SU-DHL-6 (cell line): ENCODE data around the gene TSHZ2.

Experiments
- H2AFZ ChIP-seq: fragments of 200-600 bp; sonication (generic); 2 replicates; pipeline ENCODE4 v1.6.1; 2014; ENCODE audit warnings: low read depth, mild to moderate bottlenecking, moderate library complexity, mixed read lengths, antibody characterized with exemption, low read length; ENCODE audit not compliant: severe bottlenecking
- H3F3A ChIP-seq: fragments of 200-600 bp; shearing (Covaris generic); 2 replicates; pipeline ENCODE4 v1.6.0; 2016; ENCODE audit warnings: antibody characterized with exemption, mild to moderate bottlenecking; ENCODE audit not compliant: insufficient read depth
- H3K27ac ChIP-seq: fragments of 200-600 bp; sonication (generic); 2 replicates; pipeline ENCODE4 v1.5.1; 2016; ENCODE audit warnings: low read depth, mild to moderate bottlenecking, low read length, moderate library complexity, mixed read lengths
- H3K27me3 ChIP-seq: fragments of 200-600 bp; sonication (generic), shearing (Covaris generic); 2 replicates; pipeline ENCODE4 v1.6.0; 2014; ENCODE audit warnings: mild to moderate bottlenecking, low read length
- H3K36me3 ChIP-seq: fragments of 200-600 bp; sonication (generic); 2 replicates; pipeline ENCODE4 v1.6.1; 2014; ENCODE audit warnings: mild to moderate bottlenecking, low read length, mixed read lengths
- H3K4me2 ChIP-seq: fragments of 300-600, 200-600 bp; shearing (Covaris generic), sonication (generic); 2 replicates; pipeline ENCODE4 v1.6.0; 2014; ENCODE audit warnings: low read length, low read depth, mild to moderate bottlenecking; ENCODE audit not compliant: poor library complexity, severe bottlenecking
- H3K4me3 ChIP-seq: fragments of 200-600 bp; sonication (generic); 2 replicates; pipeline ENCODE4 v1.5.1; 2014; ENCODE audit warnings: antibody characterized with exemption, low read length, mild to moderate bottlenecking, mixed read lengths; ENCODE audit not compliant: insufficient read depth, poor library complexity, severe bottlenecking
- H3K79me2 ChIP-seq: fragments of 200-600 bp; sonication (generic); 2 replicates; pipeline ENCODE4 v1.6.1; 2014; ENCODE audit warnings: mild to moderate bottlenecking, low read length, moderate library complexity; ENCODE audit not compliant: insufficient read depth
- H3K9ac ChIP-seq: fragments of 200-600 bp; sonication (generic); 2 replicates; pipeline ENCODE4 v1.7.0; 2014; ENCODE audit warnings: mild to moderate bottlenecking, low read length
- H3K9me2 ChIP-seq: fragments of 200-600 bp; sonication (generic); replicated peaks from 2 replicates; pipeline ENCODE4 v1.6.1; 2014; ENCODE audit warnings: low read length; ENCODE audit not compliant: insufficient read depth
- H3K9me3 ChIP-seq: fragments of 200-600 bp; sonication (generic); 2 replicates; pipeline ENCODE4 v1.6.1; 2014; ENCODE audit warnings: low read length, mixed read lengths; ENCODE audit not compliant: insufficient read depth
- H4K20me1 ChIP-seq: fragments of 200-600 bp; sonication (generic); 2 replicates; pipeline ENCODE4 v1.6.1; 2014; ENCODE audit warnings: low read depth, mild to moderate bottlenecking, antibody characterized with exemption, low read length, moderate library complexity, mixed read lengths
- CTCF ChIP-seq: fragments of 200-600 bp; sonication (generic); IDR thresholded peaks from one replicate; pipeline ENCODE4 v1.5.1; 2017; ENCODE audit warnings: antibody characterized with exemption, mild to moderate bottlenecking, low read length, moderate library complexity; ENCODE audit not compliant: insufficient read depth, poor library complexity, severe bottlenecking
- EZH2phosphoT487 ChIP-seq: fragments of 200-600 bp; sonication (generic), shearing (Covaris generic); conservative IDR thresholded peaks from 2 replicates; pipeline ENCODE4 v1.6.1; 2018; ENCODE audit warnings: mild to moderate bottlenecking, antibody characterized with exemption, low read length, moderate library complexity, mixed read lengths

Gene TSHZ2

GRCh38 chr20:53493311-53493857 lies 521.2 kb downstream of the TSHZ2 start:
- H3K27ac ChIP-seq: no peak overlapping the region
- H3K27me3 ChIP-seq: no peaks in the 10 kb centered on the region
- no peak overlapping the region for H3K9ac ChIP-seq
- H4K20me1 ChIP-seq: no peaks in the 10 kb centered on the region
- no peaks in the 10 kb centered on the region for H3K9me3 ChIP-seq
- H3K36me3 ChIP-seq: no peaks in the 10 kb centered on the region
- TF ChIP-seq EZH2phosphoT487: no peak
- TF ChIP-seq CTCF: no peak
- no peaks in the 10 kb centered on the region for H3K79me2 ChIP-seq
- no peaks in the 10 kb centered on the region for H3F3A ChIP-seq
- H3K4me3 ChIP-seq: no peak overlapping the region
- H2AFZ ChIP-seq: no peak overlapping the region
- no peaks in the 10 kb centered on the region for H3K9me2 ChIP-seq
- H3K4me2 ChIP-seq: no peak overlapping the region

- Histone ChIP-seq H3K9me2 (no peaks in the 10 kb centered on the region), H3K79me2 (no peaks in the 10 kb centered on the region), H3K9ac (no peak overlapping the region), H3K27ac (no peak overlapping the region), H3K9me3 (no peaks in the 10 kb centered on the region), H3K36me3 (no peaks in the 10 kb centered on the region), H3K27me3 (no peaks in the 10 kb centered on the region), H3K4me3 (no peak overlapping the region), H4K20me1 (no peaks in the 10 kb centered on the region), H3F3A (no peaks in the 10 kb centered on the region), H3K4me2 (no peak overlapping the region), H2AFZ (no peak overlapping the region)
- no peak for TF ChIP-seq CTCF
- TF ChIP-seq EZH2phosphoT487: no peak
Observed at GRCh38 chr20:53494753-53495152, 522.6 kb downstream of the TSHZ2 start.

- TF ChIP-seq EZH2phosphoT487 (no peak), CTCF (no peak)
- no peaks in the 10 kb centered on the region for H3K27me3 ChIP-seq
- H3K9ac ChIP-seq: no peak overlapping the region
- no peaks in the 10 kb centered on the region for H3K9me2 ChIP-seq
- H3K9me3 ChIP-seq: no peaks in the 10 kb centered on the region
- H3K4me2 ChIP-seq: no peak overlapping the region
- H4K20me1 ChIP-seq: no peaks in the 10 kb centered on the region
- no peaks in the 10 kb centered on the region for H3K36me3 ChIP-seq
- no peak overlapping the region for H3K27ac ChIP-seq
- H3K4me3 ChIP-seq: no peak overlapping the region
- no peaks in the 10 kb centered on the region for H3F3A ChIP-seq
- no peak overlapping the region for H2AFZ ChIP-seq
- no peaks in the 10 kb centered on the region for H3K79me2 ChIP-seq
Observed at GRCh38 chr20:53495398-53496092, 523.4 kb downstream of the TSHZ2 start.
